Osteocyte (in vitro differentiated cells): ENCODE data around the gene ZNF33B. TPM values are rescaled to one million over a fixed set of nuclear protein-coding genes. Genes with fewer than 3 reads are reported as not detected.

Experiments used
- DNase-seq: peaks from one replicate; pipeline ENCODE4 v3.0.0; 2021; ENCODE audit warnings: mixed read lengths; ENCODE audit not compliant: unreplicated experiment; ENCODE audit errors: extremely low spot score
- H3K27ac Mint-ChIP-seq: one replicate; pipeline ENCODE4 v1.8.0; 2021; ENCODE audit warnings: mild to moderate bottlenecking, mixed read lengths; ENCODE audit not compliant: unreplicated experiment
- H3K27me3 Mint-ChIP-seq: one replicate; pipeline ENCODE4 v1.8.0; 2021; ENCODE audit warnings: mixed read lengths; ENCODE audit not compliant: unreplicated experiment
- H3K36me3 Mint-ChIP-seq: one replicate; pipeline ENCODE4 v1.8.0; 2021; ENCODE audit warnings: mixed read lengths; ENCODE audit not compliant: unreplicated experiment
- H3K4me1 Mint-ChIP-seq: one replicate; pipeline ENCODE4 v1.8.0; 2021; ENCODE audit warnings: mixed read lengths; ENCODE audit not compliant: unreplicated experiment
- H3K4me3 Mint-ChIP-seq: one replicate; pipeline ENCODE4 v1.8.0; 2021; ENCODE audit warnings: mild to moderate bottlenecking, moderate library complexity, mixed read lengths; ENCODE audit not compliant: unreplicated experiment
- H3K9me3 Mint-ChIP-seq: one replicate; pipeline ENCODE4 v1.8.0; 2021; ENCODE audit warnings: mixed read lengths; ENCODE audit not compliant: unreplicated experiment
- total RNA-seq: library from RNA; stranded (reverse); gene quantifications from 2 replicates; pipeline ENCODE4 v1.2.1, GENCODE V29; 2021
- TF ChIP-seq, protein P1 (sequence below): fragments of 200-600 bp; sonication (generic); IDR thresholded peaks from 2 replicates; pipeline ENCODE4 v1.5.0; 2021; ENCODE audit warnings: antibody characterized with exemption, mild to moderate bottlenecking, moderate library complexity

Gene ZNF33B
- total RNA-seq, 1 donor from 2014 or later = 24.8 TPM

DNA sequence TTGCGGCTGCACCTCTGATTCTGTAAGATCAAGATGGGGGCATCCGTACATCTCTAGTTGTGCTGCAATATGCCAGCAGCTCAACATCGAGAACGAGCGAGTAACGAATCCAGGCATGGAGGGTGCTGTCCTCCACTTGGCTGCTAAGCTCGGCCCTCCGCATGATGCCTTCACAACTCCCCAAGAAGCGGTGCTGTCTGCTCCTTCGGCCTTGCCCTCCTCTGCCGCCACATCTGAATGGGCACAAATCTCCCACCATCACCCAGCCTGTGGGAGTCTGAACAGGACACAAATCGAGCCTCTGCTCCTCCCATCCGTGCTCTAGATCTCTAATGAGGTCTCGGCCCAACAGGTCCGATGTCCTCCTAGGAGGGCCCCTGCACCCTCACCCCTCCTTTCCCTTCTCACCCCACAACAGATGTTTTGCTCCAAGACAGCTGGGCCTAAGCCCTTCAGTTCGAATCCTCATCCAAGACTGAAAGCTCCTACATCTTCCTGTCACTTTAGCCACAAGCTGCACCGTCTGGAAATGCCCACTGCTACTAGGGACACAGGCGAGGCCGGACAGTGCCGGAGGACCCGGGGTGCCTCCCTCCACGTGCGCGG is 86.7 kb downstream of the ZNF33B start:
- Mint-ChIP-seq H3K4me3 (peak overlapping the region; percentile 95), H3K27ac (peak overlapping the region; percentile 91), H3K4me1 (peaks cover 20% of the 10 kb centered on the region), H3K27me3 (no peaks in the 10 kb centered on the region), H3K36me3 (peaks cover 30% of the 10 kb centered on the region), H3K9me3 (peaks cover 14% of the 10 kb centered on the region)
- TF ChIP-seq, protein P1, sequence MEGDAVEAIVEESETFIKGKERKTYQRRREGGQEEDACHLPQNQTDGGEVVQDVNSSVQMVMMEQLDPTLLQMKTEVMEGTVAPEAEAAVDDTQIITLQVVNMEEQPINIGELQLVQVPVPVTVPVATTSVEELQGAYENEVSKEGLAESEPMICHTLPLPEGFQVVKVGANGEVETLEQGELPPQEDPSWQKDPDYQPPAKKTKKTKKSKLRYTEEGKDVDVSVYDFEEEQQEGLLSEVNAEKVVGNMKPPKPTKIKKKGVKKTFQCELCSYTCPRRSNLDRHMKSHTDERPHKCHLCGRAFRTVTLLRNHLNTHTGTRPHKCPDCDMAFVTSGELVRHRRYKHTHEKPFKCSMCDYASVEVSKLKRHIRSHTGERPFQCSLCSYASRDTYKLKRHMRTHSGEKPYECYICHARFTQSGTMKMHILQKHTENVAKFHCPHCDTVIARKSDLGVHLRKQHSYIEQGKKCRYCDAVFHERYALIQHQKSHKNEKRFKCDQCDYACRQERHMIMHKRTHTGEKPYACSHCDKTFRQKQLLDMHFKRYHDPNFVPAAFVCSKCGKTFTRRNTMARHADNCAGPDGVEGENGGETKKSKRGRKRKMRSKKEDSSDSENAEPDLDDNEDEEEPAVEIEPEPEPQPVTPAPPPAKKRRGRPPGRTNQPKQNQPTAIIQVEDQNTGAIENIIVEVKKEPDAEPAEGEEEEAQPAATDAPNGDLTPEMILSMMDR = no peak
- DNase-seq = no peak

DNA sequence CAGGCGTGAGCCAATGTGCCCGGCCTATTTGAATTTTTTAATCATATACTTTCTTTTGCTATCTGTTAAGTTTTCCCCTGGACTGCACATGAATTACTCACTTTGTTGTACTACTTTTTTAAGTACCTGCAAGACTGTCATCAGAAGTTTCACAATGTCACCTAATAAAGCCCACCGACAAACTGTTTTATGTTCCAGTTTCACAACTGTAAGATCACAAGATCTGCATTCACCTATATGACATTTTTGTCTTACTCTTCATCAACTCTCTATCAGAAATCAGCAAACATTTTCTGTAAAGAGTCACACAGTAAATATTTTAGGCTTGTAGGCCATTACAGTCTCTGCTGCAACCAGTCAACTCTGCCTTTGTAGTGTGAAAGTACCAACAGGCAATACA is 88.5 kb downstream of the ZNF33B start:
- Mint-ChIP-seq H3K4me1 (peaks cover 20% of the 10 kb centered on the region), H3K9me3 (peaks cover 26% of the 10 kb centered on the region), H3K27ac (no peak overlapping the region), H3K4me3 (no peak overlapping the region), H3K36me3 (peaks cover 37% of the 10 kb centered on the region), H3K27me3 (no peaks in the 10 kb centered on the region)
- DNase-seq = no peak
- TF ChIP-seq, protein P1 = no peak

DNA sequence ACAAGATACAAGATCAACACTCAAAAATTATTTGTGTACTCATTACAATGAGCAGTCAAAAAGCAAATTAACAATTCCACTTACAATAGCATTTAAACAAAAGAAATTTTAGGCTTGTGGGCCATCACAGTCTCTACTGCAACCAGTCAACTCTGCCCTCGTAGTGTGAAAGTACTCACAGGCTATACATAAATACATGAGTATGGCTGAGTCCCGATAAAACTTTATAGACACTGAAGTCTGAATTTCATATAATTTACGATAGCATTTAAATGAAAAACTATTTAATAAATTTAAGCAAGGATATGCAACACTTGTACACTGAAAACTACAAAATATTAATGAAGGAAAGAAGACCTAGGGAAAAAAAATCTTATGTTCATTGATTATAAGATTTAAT is 90.1 kb downstream of the ZNF33B start:
- DNase-seq = no peak
- TF ChIP-seq, protein P1 = no peak
- Mint-ChIP-seq H3K27ac (no peak overlapping the region), H3K4me3 (no peak overlapping the region), H3K36me3 (peaks cover 50% of the 10 kb centered on the region), H3K27me3 (no peaks in the 10 kb centered on the region), H3K9me3 (peaks cover 33% of the 10 kb centered on the region), H3K4me1 (peaks cover 18% of the 10 kb centered on the region)

DNA sequence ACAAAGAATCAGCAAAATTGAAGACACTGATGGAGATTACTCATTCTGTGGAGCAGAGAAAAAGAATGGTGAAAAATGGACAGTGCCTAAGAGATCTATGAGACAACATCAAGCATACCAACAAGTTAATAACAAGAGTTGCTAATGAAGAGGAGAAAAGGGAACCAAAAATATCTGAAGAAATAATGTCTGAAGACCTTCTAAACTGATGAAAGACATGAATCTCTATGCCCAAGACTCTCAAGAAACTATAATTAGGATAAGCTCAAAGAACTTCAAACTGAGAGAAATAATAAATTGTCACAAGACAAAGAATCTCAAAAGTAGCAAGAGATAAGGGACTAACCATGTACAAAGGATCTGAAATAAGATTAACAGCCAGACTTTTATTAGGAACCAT is 93.4 kb downstream of the ZNF33B start:
- H3K4me3 Mint-ChIP-seq = no peak overlapping the region
- H3K9me3 Mint-ChIP-seq = peaks cover 51% of the 10 kb centered on the region
- no peak for DNase-seq
- no peak overlapping the region for H3K27ac Mint-ChIP-seq
- no peaks in the 10 kb centered on the region for H3K27me3 Mint-ChIP-seq
- peaks cover 68% of the 10 kb centered on the region for H3K36me3 Mint-ChIP-seq
- H3K4me1 Mint-ChIP-seq = peaks cover 4% of the 10 kb centered on the region
- TF ChIP-seq, protein P1 = no peak

DNA sequence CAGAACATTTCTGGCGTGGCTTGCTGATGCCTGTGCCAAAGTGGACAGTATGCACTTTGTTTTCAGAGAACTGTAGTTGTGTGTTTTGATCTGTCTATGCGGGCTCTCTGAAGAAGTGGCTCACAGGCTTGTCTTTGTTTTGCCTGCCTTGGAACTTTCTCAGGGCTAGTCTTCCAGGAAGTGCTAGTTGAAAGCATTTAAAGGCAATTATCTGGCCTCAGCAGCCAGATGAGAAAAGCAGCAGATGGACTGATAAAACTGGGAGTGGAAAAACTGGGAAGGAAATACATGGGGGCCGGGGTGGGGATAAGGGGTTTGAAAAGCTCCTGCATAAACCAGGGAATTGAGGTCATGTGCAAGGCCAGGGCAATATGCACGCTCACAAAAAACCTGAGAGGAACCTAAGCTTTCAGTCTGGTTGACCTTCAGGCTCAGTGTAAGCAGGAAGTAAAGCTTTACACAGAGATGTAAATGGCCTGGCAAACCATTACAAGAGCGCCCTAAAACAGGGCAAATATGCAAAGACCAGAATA is 94.5 kb downstream of the ZNF33B start:
- no peaks in the 10 kb centered on the region for H3K27me3 Mint-ChIP-seq
- TF ChIP-seq, protein P1 = no peak
- H3K36me3 Mint-ChIP-seq = peaks cover 70% of the 10 kb centered on the region
- H3K9me3 Mint-ChIP-seq = peaks cover 51% of the 10 kb centered on the region
- no peak for DNase-seq
- peaks cover 4% of the 10 kb centered on the region for H3K4me1 Mint-ChIP-seq
- no peak overlapping the region for H3K27ac Mint-ChIP-seq
- no peak overlapping the region for H3K4me3 Mint-ChIP-seq

Other genes with a start within 250 kb of the ZNF33B start
- 16.2 and 16.4 TPM in 2 replicates for gene BMS1, start 144.2 kb upstream of the ZNF33B start, total RNA-seq